Stimulated activated CD4-positive, alpha-beta T cell treated with anti-CD3 and anti-CD28 coated beads, Interleukin-15, amount 100 ng/mL, for 1 hour (primary cell): ENCODE data around the gene OR2V2.

Source experiments
- DNase-seq, 2 donors: peaks; one replicate each; pipeline ENCODE4 v3.0.0-alpha.2; 2020; ENCODE audit warnings: low read depth in 1 of 2, low spot score in 1 of 2

Gene OR2V2

GRCh38 chr5:181205761-181206649 lies 58.6 kb downstream of the OR2V2 start:
- DNase-seq, result no peak

DNA sequence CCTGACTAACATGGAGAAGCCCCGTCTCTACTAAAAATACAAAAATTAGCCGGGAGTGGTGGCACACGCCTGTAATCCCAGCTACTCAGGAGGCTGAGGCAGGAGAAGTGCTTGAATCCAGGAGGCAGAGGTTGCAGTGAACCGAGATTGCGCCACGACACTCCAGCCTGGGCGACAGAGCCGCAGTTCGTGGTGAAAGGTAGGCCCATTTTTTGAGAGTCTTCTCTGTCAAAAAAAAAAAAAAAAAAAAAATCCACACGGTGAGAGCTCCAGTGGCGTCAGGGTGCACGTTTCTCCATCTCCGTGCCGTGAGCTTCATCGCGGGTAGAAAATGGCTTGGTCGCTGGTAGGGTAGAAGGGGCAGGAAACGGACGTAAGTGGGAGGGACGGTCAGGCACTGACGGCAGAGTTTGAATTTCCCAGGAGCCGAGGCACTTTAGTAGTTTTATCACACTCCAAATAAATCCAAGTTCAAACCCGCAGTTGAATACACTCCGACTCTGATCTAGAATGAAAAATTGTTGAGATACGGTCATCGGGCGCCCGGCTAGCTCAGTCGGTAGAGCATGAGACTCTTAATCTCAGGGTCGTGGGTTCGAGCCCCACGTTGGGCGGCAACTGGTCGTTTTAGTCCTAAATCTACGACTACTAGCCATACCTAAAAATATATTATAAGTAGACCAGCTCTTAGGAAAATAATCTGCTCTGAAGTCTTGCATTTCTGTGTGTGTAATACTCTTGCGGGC lies 60.0 kb downstream of the OR2V2 start:
- DNase-seq, result peak; percentile 49 to 84

- DNase-seq, result no peak
These were observed 60.5 kb downstream of the OR2V2 start for GRCh38 chr5:181207960-181208253.
